CD4-positive, alpha-beta T cell treated with Interferon gamma for 1 hour (primary cell): Measurements from ENCODE around the gene KRT37.
"Not testable (repeated sequence)": the region's sequence is repeated elsewhere in the genome, so short reads cannot be mapped to it uniquely, and the experiment has no call there.

ENCODE experiments used
- DNase-seq: peaks from one replicate; pipeline ENCODE4 v3.0.0-alpha.2; 2020

KRT37 gene

DNA sequence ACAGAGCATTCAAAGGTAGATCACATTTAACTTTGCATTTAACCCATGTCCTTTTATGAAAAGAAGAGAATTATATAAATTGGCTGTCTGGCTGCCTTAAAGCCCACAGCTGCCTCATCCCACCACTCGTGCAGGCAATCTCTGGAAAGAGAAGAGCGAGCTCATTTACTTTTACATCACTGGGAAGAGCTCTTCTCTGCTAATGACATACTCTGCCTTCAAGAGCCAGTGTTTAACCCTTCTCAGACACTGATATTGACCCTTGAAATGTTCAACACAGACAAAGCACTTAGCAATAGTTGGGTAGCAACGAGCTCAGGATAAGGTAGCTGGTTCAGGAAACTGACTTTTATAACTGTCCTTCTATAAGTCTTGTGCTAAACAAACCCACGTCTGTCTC lies 9.6 kb upstream of the KRT37 start:
- DNase-seq, result no peak

GRCh38 chr17:41433586-41433985 lies 9.2 kb upstream of the KRT37 start:
- no peak for DNase-seq

GRCh38 chr17:41430376-41430775 lies 6.0 kb upstream of the KRT37 start:
- not testable (repeated sequence) for DNase-seq

- no peak for DNase-seq
Observed at GRCh38 chr17:41429667-41430066, 5.3 kb upstream of the KRT37 start.

DNA sequence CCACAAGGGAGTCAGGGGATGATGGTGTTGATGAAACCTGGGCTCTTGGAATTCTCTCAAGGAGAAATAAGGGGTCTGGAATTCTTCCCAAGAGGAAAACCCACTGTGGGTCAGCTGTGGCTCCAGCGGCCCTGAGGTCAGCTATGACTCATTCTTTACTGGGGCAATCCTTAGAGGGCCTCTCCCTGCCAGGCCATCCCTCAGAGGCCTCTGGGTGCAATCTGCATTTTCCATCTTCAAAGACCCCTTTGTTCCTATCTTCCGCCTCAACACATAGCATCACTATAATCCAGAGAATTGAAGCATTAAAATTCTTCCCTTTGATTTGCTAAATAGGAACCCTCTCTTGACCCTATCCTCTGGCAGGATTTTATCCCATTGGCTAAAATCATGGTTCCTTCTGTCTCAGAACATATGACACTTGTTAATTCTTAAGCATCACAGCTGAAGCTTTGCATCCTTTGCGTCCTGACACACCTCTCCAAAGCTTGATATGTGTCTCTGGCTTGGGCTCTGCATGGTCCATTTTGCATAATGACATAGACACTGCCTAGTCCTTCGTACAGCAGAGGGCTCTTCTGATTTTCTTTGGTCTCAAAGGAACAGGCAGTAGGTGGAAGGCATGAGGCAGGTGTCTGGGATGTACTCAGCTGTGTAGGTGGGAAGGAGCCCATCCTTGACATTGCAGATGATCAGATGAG lies 4.4 kb upstream of the KRT37 start:
- DNase-seq, result no peak

GRCh38 chr17:41422586-41422985 lies 1.8 kb downstream of the KRT37 start:
- not testable (repeated sequence) for DNase-seq

- no peak for DNase-seq
Observed at GRCh38 chr17:41421617-41422016, 2.8 kb downstream of the KRT37 start.

GRCh38 chr17:41421116-41421515 lies 3.3 kb downstream of the KRT37 start:
- no peak for DNase-seq

GRCh38 chr17:41420134-41420533 lies 4.3 kb downstream of the KRT37 start:
- DNase-seq, result no peak

- DNase-seq, result no peak
Observed at GRCh38 chr17:41419716-41420115, 4.7 kb downstream of the KRT37 start.

- no peak for DNase-seq
Observed at GRCh38 chr17:41418116-41418860, 6.1 kb downstream of the KRT37 start.

DNA sequence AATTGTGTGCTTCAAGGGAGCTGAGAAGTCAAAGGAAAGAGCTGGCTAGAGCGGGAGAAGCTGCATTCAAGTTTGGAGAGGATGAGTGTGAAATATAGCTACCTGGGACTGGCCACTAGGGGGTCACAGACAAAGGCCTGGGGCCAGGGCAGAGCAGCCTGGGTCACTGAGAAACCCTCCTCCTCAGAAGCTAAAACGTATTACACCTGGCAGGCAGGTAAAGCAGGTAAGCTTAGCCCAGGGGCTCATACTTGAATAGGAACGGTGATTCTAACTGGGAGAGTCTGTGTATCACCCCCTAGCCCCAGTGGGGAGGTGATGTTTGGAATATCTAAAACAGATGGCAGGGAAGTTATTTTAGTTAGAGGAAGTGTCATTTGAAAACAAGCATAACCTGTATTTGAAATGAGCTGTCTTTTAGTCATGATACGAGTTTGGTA lies 6.8 kb downstream of the KRT37 start:
- no peak for DNase-seq

DNA sequence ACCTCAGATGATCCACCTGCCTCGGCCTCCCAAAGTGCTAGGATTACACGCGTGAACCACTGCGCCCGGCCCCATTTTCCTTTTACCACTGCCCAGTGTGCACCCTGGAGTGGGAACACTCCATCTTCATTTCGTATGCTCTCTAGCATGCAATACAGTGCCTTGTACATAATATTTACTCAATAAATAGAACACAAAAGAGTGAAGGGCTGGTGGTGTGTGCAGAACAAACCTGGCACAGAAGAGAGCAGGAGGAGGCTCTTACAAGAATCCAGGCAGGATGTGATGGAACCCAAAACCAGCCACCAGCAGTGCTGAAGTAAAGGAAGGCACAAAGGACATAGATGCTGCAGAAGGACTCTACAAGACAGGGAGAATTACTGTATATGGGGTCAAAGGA lies 7.3 kb downstream of the KRT37 start:
- DNase-seq, result no peak

DNA sequence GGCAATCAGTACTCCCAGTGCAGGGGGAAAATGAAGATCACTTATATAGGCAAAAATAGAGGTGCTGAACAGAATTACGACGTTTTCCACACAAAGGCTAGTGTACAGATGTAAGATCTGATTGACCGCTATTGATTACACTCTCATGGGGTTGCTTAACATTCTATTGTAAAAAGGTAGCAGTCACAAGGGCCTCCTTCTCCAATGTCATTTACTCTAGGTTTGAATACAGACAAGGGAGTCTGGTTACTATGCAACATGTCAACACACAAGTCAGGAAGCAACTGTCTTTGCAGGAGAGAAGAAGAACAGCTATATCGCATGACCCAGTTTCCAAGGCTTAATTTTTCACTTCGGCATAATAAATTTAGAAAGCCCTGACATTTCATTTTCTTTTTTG lies 7.9 kb downstream of the KRT37 start:
- DNase-seq, result no peak

GRCh38 chr17:41415833-41416335 lies 8.5 kb downstream of the KRT37 start:
- DNase-seq, result no peak

DNA sequence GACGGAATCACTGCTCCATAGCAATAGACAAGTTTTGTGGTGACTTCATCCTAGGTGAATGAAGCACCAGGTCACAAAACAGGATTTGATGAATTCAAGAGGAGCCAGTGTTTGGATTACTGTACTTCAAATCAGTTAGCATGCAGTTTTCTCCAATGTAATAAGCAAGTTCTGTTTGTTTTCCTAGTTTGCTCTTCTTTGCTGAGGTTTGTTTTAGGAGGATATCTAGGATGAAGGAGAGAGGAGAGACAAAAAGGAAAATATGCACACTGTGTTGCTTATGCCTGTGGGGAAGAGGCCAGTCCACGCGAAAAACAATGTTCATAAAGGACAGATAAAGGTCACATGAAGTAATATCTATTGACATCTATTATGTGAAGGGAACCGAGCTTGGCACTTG lies 9.0 kb downstream of the KRT37 start:
- DNase-seq, result no peak

- no peak for DNase-seq
Observed at GRCh38 chr17:41413982-41414381, 10.4 kb downstream of the KRT37 start.

DNA sequence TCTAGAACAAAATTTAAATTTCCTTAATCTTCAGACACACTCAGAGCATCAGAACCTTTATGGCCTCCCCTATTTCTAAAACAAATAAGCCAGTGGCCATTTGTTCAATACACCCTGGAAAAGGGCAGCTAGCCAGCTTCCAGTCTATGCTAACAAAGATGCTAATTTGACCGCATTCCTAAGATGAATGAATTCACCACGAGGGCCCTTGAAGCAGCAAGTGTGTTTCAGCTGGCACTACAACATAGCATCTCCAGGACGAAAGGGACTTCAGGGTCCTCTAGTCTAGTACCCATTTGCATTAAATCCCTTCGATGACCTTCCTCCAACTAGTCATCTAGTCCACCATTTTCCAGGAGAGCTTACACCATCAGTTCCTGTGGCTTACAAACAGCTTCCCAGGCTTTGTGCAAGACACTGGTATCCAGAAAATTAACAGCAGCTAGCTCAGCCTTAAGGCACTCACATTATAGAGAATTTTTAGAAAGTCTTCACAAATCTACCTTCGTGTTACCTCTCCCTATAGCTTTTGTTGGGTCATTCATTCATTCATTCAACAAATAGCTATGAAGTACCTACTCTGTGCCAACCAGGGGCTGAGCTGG lies 10.9 kb downstream of the KRT37 start:
- no peak for DNase-seq

- DNase-seq, result no peak
Observed at GRCh38 chr17:41411072-41411840, 13.1 kb downstream of the KRT37 start.

- no peak for DNase-seq
Observed at GRCh38 chr17:41407226-41407625, 17.2 kb downstream of the KRT37 start.

GRCh38 chr17:41406205-41406604 lies 18.2 kb downstream of the KRT37 start:
- DNase-seq, result no peak

GRCh38 chr17:41404024-41404671 lies 20.2 kb downstream of the KRT37 start:
- peak; percentile 6 for DNase-seq
